ENCODE results near the gene ANP32A.

The ANP32A gene

GRCh38 chr15:68808091-68808490 lies 12.6 kb downstream of the ANP32A start:
- no peak for TF ChIP-seq POLR2AphosphoS5 (IDR thresholded peaks at IDR 0.05; ENCODE audit: low read depth, low read length)
- TF ChIP-seq REST (IDR thresholded peaks at IDR 0.05; ENCODE audit: insufficient read depth in 1 of 2, low read depth in 2 of 2, low read length in 2 of 2): no peak
- TF ChIP-seq TAF1 (IDR thresholded peaks at IDR 0.05; ENCODE audit: borderline replicate concordance, insufficient read depth, low read length): no peak
- TF ChIP-seq SIN3A (IDR thresholded peaks at IDR 0.05; ENCODE audit: borderline replicate concordance, insufficient read depth, low read length): no peak
- no peak for TF ChIP-seq FOXP2 (optimal IDR thresholded peaks at IDR 0.05; ENCODE audit: borderline replicate concordance, extremely low read depth, extremely low read length, insufficient read depth)

- TF ChIP-seq FOXP2 (optimal IDR thresholded peaks at IDR 0.05; ENCODE audit: borderline replicate concordance, extremely low read depth, extremely low read length, insufficient read depth) (no peak), POLR2AphosphoS5 (IDR thresholded peaks at IDR 0.05; ENCODE audit: low read depth, low read length) (no peak), TAF1 (IDR thresholded peaks at IDR 0.05; ENCODE audit: borderline replicate concordance, insufficient read depth, low read length) (no peak), SIN3A (IDR thresholded peaks at IDR 0.05; ENCODE audit: borderline replicate concordance, insufficient read depth, low read length) (no peak), REST (IDR thresholded peaks at IDR 0.05; ENCODE audit: insufficient read depth in 1 of 2, low read depth in 2 of 2, low read length in 2 of 2) (no peak)
These were observed 13.4 kb downstream of the ANP32A start for GRCh38 chr15:68807249-68807648.

- TF ChIP-seq POLR2AphosphoS5 (IDR thresholded peaks at IDR 0.05; ENCODE audit: low read depth, low read length): no peak
- no peak for TF ChIP-seq REST (IDR thresholded peaks at IDR 0.05; ENCODE audit: insufficient read depth in 1 of 2, low read depth in 2 of 2, low read length in 2 of 2)
- no peak for TF ChIP-seq TAF1 (IDR thresholded peaks at IDR 0.05; ENCODE audit: borderline replicate concordance, insufficient read depth, low read length)
- no peak for TF ChIP-seq SIN3A (IDR thresholded peaks at IDR 0.05; ENCODE audit: borderline replicate concordance, insufficient read depth, low read length)
- TF ChIP-seq FOXP2 (optimal IDR thresholded peaks at IDR 0.05; ENCODE audit: borderline replicate concordance, extremely low read depth, extremely low read length, insufficient read depth): no peak
These were observed 14.3 kb downstream of the ANP32A start for GRCh38 chr15:68806220-68807060.

GRCh38 chr15:68802373-68802772 lies 18.3 kb downstream of the ANP32A start:
- no peak for TF ChIP-seq TAF1 (IDR thresholded peaks at IDR 0.05; ENCODE audit: borderline replicate concordance, insufficient read depth, low read length)
- TF ChIP-seq SIN3A (IDR thresholded peaks at IDR 0.05; ENCODE audit: borderline replicate concordance, insufficient read depth, low read length): no peak
- no peak for TF ChIP-seq FOXP2 (optimal IDR thresholded peaks at IDR 0.05; ENCODE audit: borderline replicate concordance, extremely low read depth, extremely low read length, insufficient read depth)
- TF ChIP-seq REST (IDR thresholded peaks at IDR 0.05; ENCODE audit: insufficient read depth in 1 of 2, low read depth in 2 of 2, low read length in 2 of 2): no peak
- TF ChIP-seq POLR2AphosphoS5 (IDR thresholded peaks at IDR 0.05; ENCODE audit: low read depth, low read length): no peak
